Measurements from ENCODE around the gene ERICH6B.

GRCh38 chr13:45492538-45492937, 123.0 kb downstream of the ERICH6B start:
- no peak for TF ChIP-seq CTCF (IDR thresholded peaks at IDR 0.05; ENCODE audit: insufficient read depth, low read depth, low read length)
- no peak for TF ChIP-seq EZH2 (IDR thresholded peaks at IDR 0.05; ENCODE audit: insufficient read depth, low read length)
